Esophagus squamous epithelium (tissue), 4 donors: ENCODE data around the gene SLC16A5.
"Not testable (repeated sequence)": the region's sequence is repeated elsewhere in the genome, so short reads cannot be mapped to it uniquely, and the experiment has no call there.

Experiments used
- POLR2A ChIP-seq, 4 donors: fragments of 450-650 bp; IDR thresholded peaks; one replicate each; pipeline ENCODE4 v1.6.1; 2017; ENCODE audit warnings: antibody characterized with exemption in 4 of 4, mild to moderate bottlenecking in 4 of 4, moderate library complexity in 3 of 4
- TF ChIP-seq, protein P1 (sequence below), 6 experiments: fragments of 450-650 bp in 4 of 6; fragments of 200-600 bp in 2 of 6; sonication (generic) in 2 of 6; IDR thresholded peaks; one replicate each; pipeline ENCODE4 v1.5.1; 2016 to 2019; ENCODE audit warnings: antibody characterized with exemption in 6 of 6, mild to moderate bottlenecking in 4 of 6, moderate library complexity in 4 of 6

DNA sequence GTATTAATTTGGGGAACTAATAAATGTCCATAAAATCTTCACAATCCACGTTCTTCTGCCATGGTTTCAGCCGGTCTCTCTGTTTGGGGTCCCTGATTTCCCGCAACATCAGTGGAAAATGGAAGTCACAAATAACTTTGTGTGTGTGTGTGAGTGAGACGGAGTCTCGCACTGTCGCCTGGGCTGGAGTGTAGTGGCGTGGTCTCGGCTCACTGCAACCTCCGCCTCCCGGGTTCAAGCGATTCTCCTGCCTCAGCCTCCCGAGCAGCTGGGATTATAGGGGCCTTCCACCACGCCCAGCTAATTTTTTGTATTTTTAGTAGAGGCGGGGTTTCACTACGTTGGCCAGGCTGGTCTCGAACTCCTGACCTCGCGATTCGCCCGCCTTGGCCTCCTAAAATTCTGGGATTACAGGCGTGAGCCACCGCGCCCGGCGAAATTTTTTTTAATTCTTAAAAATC is 41.8 kb upstream of the SLC16A5 start:
- TF ChIP-seq, protein P1, sequence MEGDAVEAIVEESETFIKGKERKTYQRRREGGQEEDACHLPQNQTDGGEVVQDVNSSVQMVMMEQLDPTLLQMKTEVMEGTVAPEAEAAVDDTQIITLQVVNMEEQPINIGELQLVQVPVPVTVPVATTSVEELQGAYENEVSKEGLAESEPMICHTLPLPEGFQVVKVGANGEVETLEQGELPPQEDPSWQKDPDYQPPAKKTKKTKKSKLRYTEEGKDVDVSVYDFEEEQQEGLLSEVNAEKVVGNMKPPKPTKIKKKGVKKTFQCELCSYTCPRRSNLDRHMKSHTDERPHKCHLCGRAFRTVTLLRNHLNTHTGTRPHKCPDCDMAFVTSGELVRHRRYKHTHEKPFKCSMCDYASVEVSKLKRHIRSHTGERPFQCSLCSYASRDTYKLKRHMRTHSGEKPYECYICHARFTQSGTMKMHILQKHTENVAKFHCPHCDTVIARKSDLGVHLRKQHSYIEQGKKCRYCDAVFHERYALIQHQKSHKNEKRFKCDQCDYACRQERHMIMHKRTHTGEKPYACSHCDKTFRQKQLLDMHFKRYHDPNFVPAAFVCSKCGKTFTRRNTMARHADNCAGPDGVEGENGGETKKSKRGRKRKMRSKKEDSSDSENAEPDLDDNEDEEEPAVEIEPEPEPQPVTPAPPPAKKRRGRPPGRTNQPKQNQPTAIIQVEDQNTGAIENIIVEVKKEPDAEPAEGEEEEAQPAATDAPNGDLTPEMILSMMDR (IDR thresholded peaks at IDR 0.05) = not testable (repeated sequence)
- not testable (repeated sequence) for TF ChIP-seq POLR2A (IDR thresholded peaks at IDR 0.05)
